HG02885 (cell line): ENCODE data around the gene SPDYE16.
"Not testable (repeated sequence)": the region's sequence is repeated elsewhere in the genome, so short reads cannot be mapped to it uniquely, and the experiment has no call there.

Source experiments
- ATAC-seq: cut with Tn5 transposase; IDR thresholded peaks from one replicate; pipeline ENCODE4 v1.9.1; 2021; ENCODE audit warnings: mild to moderate bottlenecking; ENCODE audit not compliant: unreplicated experiment, poor library complexity

SPDYE16 gene

DNA sequence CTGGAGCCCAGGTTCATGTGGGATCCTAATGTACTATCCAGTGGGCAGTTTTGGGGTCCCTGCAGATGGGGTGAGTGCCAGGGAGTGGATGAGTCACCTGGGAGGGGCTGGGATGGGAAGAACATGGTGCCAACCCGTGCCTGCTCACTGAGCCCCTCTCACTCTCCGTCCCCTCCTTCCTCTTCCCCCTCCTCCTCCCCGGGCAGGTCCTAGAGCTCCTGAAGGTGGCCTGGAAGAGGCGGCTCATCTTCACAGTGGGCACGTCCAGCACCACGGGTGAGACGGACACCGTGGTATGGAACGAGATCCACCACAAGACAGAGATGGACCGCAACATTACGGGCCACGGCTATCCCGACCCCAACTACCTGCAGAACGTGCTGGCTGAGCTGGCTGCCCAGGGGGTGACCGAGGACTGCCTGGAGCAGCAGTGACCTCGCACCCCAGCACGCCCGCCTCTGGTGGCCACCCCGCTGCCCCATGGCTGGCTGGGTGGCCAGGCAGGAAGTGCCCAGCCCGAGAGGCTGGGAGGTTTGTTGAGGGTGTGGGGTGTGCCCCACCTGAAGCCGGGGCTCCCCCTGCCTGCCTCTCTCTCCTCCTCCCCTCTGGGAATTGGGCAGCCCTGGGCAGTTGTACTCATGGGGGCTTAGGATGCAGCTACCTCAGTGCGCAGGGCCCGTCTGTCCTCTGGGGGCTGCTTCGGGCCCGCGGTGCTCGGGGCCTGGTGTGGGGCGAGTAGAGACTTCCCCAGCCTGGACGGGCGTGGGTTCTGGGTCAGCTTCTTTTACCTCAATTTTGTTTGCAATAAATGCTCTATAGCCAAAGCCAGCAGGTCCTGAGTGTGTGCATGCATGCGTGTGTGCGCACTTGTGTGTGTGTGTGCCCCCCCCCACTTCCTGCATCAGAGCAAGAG is 37.7 kb downstream of the SPDYE16 start:
- ATAC-seq: no peak

DNA sequence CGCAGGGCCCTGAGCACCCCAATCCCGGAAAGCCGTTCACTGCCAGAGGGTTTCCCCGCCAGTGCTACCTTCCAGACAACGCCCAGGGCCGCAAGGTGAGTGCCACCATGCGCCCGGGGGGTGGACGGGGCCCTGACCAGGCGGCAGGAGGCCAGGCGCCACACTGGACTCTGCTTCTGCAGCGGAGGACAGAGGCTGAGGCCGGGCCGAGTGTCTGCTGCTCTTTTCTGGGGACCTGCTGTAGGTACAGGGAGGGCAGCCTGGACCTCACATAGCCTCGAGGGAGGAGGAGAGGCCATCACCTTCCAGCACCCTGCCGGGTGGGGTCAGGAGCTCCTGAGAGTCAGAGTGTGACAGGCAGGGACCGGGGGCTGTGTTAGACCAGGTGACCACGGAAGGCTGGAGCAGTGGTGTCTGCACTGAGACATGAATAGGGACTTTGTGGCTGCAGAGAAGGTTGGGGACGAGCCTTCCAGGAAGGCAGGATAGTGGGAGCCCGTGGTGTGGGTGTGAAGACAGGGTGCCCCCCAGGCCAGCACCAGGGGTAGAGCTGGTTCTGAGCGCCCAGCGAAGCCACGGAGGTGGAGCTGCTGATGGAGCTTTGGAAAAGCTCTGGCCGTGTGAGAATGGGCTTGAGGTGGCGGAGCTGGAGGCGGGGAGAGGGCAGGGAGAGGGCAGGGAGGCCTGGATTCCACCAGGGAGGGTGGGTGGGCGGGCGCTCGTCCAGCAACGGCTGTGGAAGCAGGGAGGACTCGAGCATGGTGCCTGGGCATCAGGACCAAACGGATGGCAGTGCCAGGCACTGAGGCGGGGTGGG is 38.5 kb downstream of the SPDYE16 start:
- ATAC-seq: not testable (repeated sequence)

DNA sequence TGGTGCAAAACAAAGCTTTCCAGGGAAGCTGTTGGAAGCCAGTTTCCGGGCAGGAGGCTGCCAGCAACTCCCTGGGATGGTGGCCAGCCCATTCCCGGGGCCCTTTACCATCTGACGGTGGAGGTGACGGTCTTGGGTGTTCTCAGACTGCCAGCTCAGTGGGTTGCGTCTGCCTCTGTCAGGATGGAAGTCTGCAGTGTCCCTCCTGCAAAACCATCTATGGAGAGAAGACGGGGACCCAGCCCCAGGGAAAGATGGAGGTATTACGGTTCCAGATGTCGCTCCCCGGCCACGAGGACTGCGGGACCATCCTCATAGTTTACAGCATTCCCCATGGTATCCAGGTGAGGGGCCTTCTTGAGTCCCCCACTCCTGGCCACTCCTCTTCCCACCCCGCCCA is 39.9 kb downstream of the SPDYE16 start:
- not testable (repeated sequence) for ATAC-seq

DNA sequence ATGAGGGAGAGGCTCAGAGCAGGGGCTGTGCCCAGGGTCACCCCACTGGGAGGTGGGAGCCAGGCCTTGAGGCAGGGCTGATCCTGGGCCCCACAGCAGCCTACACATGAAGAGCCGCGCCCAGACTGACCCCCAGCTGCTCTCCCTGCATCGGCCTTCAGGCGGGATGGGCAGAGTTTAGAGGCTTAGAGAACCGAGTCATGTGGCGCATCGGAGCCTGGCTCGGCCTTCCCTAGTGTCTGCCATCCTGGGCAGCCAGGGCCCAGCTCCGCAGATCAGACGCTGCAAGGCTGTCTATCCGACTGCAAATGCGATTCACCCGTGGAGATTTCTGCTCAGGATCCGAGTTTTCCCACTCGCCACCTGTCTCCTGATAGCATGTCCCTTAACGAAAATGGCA is 40.3 kb downstream of the SPDYE16 start:
- ATAC-seq: not testable (repeated sequence)

DNA sequence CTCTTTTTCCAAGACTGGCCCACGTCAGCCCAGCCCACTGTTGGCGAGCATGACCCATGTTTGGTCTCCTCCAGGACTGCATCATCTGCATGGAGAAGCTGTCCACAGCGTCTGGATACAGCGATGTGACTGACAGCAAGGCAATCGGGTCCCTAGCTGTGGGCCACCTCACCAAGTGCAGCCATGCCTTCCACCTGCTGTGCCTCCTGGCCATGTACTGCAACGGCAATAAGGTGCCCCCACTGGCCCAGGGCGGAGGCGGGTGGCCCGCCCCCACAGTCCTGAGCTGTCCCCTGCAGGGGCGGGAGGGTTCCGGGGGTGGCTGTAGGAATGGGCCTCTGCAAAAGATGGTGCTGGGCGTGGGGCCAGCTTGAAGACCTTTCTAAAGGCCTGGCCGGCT is 40.9 kb downstream of the SPDYE16 start:
- ATAC-seq: not testable (repeated sequence)

DNA sequence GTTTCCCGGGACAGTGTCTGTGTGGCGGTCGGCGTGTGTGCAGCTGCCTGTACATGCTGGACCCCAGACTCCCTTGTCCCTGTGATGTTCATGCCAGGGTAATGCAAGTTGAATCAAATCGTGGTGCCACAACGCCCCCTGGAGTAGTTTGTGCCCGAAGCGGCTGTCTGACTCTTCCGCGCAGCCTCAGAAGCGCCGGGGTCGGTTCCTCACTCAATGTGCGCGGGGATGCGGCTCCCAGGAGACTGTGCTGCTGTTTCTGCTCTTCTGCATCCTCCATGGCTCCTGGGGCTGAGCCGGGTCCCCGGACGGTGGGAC is 43.2 kb downstream of the SPDYE16 start:
- not testable (repeated sequence) for ATAC-seq

DNA sequence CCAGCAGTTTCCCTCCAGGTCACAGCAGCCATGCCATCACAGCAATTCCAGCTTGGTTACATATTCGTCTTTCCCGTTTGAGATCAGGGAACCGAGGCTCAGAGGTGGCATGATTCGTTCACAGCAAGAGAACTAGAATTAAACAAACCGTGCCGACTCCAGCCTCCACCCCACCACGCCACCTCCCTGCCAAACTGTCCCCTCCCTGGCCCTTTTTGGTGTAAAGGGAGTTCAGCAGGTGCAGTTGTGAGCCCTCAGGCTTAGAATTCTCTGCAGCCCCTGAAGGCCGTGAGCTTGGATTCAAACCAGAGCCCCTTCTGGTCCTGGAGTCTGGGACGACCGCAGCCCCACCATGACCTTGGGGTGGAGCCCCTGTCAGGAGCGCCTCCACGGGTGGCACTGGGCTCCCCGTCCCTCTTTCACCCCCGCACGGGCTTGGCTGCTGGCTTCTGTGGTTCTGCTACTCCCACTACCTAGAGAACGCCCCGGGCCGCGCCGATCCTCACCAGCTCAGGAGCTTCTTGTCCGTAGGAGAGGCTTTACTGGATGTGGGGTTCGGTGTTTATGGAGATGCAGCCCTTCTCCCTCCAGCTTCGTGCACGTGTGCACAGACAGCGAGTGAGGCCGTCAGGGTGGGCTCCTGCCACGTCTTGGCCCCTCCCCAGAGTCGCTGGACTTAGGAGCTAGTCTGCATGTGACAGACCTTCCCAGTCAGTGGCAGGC is 43.7 kb downstream of the SPDYE16 start:
- not testable (repeated sequence) for ATAC-seq

DNA sequence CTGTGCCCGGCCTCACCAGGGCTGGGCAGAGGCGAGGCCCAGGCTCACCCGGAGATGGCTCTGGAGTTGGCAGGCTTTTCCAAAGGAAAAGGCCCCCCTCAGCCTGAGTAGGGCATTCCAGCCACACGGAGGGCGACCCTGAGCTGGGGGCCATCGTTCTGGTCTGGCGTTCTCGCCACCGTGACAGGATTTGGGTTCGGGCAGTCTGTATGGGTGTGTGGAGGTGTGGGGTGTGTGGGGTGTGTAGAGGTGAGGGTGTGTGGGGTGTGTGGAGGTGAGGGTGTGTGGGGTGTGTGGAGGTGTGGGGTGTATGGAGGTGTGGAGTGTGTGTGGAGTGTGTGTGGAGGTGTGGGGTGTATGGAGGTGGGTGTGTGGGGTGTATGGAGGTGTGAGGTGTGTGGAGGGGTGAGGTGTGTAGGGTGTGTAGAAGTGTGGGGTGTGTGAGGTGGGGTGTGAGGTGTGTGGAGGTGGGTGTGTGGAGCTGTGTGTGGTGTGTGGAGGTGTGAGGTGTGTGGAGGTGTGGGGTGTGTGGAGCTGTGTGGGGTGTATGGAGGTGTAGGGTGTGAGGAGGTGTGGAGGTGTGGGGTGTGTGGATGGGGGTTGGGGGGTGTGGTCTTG is 44.4 kb downstream of the SPDYE16 start:
- ATAC-seq: not testable (repeated sequence)

DNA sequence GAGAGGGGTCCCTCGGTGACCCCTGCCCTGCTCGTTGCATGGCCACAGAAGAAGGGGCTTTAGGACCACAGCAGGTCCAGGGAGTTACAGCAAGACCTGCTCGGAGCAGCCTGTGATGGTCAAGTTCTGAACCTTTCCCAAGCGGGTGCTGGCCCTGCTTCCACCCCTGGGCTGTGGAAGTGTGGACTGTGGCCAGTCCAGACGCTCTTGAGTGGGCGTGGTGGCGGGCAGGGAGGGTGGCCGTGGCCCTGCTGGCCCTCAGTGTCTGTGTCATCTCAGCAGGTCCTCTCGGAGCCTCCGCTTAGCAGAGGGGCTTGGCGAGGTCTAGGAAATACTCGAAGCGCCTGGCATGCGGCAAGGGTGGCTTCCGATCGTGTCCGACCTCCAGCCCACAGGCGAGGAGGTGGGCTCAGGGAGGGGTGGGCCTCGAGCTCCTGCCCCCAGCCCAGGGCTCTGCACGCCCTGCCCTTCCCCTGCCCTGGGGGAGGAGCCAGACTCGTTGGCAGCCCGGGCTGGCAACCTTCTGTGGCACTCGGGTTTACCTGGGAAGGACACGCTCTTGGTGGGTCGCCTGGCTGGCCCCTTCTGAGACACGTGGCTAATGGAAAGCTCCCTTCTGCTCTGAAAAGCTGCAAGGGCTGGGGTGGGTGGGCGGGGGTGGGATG is 45.0 kb downstream of the SPDYE16 start:
- ATAC-seq: not testable (repeated sequence)

DNA sequence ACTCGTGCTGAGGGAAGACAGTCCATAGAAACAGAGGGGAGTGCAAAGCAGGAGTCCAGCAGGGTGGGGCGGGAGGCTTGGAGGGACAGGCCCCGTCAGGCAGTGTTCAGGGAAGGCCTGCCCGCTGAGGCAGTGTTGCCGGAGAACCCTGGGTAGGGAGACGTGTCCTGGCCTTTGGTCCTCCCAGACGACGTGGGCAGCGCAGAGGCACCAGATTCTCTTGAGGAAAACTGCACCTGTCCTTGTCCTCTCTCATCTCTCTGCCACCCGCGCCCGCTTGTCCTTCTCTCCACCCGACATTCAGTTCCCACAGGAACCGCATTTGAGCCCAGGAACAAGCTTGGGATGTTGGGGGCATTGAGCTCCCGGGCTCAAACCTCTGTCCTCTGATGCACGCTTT is 47.4 kb downstream of the SPDYE16 start:
- not testable (repeated sequence) for ATAC-seq

DNA sequence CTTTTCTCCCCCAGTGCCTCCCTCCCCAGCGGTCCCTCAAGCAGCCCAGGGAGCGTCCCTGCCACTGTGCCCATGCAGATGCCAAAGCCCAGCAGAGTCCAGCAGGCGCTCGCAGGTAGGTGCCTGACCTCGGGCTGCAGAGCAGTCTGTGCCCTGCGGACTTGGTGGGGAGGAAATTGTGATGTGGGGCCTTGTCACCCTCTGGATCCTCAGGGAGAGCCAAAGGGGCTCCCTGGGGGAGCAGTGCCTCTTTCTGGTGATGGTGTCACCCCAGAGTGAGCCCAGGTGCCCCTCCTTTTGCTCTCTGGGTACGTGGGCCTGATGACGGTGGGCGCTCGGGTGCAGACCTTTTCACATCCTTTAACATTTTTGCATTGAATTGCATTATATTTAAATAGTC is 51.0 kb downstream of the SPDYE16 start:
- not testable (repeated sequence) for ATAC-seq

DNA sequence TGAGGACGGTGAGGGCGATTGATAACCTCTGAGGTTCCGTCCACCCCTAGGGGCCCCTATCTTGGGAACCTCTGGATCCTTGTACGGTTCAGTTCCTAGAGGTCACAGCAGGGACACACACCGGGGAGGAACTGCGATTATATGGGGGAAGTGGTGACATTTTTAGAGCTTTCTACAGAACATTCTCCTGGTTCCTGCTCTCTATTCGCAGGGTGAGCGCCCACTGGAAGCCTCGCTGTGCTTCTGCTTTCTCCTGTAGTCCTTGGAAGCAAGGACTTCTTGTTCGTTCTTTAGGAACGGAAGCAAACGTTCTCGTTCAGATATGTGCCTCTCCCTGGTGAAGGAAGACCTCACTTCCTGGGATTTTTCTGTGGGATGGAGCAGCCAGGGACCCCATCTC is 55.1 kb downstream of the SPDYE16 start:
- not testable (repeated sequence) for ATAC-seq

DNA sequence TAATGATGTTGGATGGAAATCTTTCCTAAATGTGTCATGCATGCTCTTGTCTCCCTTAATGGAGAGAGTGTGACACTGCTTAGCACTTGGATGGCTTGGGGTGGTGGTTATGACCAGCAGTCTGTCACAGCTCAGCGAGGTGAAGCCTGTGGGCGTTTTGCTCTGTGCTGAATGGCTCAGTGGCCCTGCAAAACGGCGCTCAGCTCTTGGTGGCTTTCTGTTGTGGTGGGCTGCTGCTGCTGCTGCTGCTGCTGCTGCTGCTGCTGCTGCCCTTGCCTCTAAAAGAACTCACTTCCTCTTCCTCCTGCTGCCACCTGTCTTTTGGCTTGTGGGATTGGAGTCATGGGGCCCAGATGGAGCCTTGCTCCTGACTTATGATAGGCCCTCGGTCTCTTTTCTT is 56.5 kb downstream of the SPDYE16 start:
- ATAC-seq: peak; percentile 99

DNA sequence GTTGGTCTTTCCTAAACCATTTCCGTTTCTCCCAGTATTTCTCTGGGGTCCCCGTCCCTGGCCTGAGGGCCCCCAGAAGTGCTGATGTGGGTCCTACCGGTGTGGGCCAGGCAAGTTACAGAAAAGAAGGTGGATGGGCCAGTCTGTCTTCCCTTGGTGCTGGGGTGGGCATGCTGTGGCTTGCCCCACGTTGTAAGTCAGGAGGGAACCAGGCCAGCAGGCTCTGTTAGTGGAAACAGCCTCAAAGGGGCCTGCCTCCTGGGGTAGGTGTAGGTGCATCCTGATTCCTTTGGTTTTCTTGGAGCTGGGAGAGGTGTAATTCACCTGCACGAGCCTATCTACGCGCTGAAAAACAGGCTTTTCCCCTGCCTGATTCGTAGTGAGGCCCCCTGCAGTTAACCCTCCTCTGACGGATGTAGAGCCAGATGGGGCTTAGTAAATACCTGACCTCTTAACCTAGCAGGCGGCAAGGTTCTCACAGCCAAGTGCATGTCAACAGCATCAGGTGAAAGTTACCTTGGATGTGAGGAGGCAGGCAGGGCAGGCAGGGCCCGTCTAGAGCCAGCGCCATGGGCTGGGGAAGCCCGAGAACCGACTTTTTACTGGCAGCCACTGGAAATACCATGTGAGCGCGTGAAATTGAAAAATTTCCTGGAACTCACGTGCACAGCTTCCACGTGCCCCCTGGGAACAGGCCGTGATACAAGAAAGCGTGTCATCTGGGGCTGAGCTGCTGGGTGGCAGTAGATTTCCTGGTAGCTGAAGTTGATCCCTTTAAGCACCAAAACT is 57.1 kb downstream of the SPDYE16 start:
- ATAC-seq: peak; percentile 18

DNA sequence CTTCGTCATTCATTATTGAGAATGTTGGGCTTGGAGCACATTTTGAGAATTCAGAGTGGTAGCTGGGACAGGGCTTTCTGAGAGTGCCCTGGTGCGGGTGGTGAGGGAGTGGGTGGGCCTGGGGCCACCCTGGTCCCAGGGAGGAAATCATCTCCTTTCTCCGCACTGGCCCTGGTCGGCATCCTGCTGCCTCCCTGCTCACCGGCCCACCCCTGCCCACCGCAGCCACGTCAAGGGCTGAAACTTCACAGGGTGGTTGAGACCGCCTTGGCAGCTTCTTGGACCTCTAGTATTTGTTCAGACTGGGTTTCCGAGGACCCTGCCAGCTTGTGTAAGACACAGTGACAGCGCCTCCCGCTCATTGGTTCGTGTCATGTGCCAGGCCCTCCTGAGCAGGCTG is 58.6 kb downstream of the SPDYE16 start:
- ATAC-seq: not testable (repeated sequence)

DNA sequence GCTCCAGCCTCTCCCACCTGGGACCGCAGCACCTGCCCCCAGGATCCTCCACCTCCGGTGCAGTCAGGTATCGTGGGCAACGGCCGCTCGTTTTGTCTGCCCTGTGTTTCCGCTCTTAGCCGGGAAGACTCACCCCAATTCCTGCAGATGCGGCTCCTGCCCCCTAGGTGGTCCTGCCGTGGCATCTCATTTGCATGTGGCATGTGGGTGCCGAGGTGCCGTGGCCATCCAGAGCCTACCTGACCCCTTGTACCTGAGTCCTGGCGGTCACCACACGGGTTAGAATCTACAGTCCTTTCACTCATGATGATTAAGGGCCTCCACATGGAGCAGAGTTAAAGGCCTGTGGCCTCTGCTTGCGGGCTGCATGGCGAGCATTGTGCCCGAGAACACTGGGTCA is 60.0 kb downstream of the SPDYE16 start:
- ATAC-seq: not testable (repeated sequence)

DNA sequence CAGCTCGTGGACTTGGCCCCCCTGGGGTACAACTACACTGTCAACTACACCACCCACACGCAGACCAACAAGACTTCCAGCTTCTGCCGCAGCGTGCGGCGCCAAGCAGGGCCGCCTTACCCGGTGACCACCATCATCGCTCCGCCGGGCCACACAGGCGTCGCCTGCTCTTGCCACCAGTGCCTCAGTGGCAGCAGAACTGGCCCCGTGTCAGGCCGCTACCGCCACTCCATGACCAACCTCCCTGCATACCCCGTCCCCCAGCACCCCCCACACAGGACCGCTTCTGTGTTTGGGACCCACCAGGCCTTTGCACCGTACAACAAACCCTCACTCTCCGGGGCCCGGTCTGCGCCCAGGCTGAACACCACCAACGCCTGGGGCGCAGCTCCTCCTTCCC is 60.4 kb downstream of the SPDYE16 start:
- ATAC-seq: not testable (repeated sequence)
